RWPE1 (cell line): ENCODE measurements around the gene PLXNC1.

Experiments used
- CTCF ChIA-PET: fragments of 350-600 bp; sonication (Branson Sonifier 250); formaldehyde crosslinking; extraction: SDS; loops from one replicate; lab custom pipeline; 2021; lab: Yijun Ruan, JAX
- POLR2A ChIA-PET: fragments of 400-600 bp; formaldehyde crosslinking; extraction: SDS; loops from one replicate; lab custom pipeline; 2020; ENCODE audit warnings: antibody characterized with exemption; ENCODE audit not compliant: low non-redundant PET; lab: Yijun Ruan, JAX
- DNase-seq: peaks from one replicate; pipeline ENCODE4 v3.0.0; 2012; ENCODE audit warnings: low spot score
- H3K27ac ChIP-seq: fragments of 450-650 bp; 2 replicates; pipeline ENCODE4 v1.5.1; 2017
- TF ChIP-seq, protein P1 (sequence below): fragments of 450-650 bp; conservative IDR thresholded peaks from 2 replicates; pipeline ENCODE4 v1.5.1; 2017; ENCODE audit warnings: low read depth, mild to moderate bottlenecking

Gene PLXNC1

DNA sequence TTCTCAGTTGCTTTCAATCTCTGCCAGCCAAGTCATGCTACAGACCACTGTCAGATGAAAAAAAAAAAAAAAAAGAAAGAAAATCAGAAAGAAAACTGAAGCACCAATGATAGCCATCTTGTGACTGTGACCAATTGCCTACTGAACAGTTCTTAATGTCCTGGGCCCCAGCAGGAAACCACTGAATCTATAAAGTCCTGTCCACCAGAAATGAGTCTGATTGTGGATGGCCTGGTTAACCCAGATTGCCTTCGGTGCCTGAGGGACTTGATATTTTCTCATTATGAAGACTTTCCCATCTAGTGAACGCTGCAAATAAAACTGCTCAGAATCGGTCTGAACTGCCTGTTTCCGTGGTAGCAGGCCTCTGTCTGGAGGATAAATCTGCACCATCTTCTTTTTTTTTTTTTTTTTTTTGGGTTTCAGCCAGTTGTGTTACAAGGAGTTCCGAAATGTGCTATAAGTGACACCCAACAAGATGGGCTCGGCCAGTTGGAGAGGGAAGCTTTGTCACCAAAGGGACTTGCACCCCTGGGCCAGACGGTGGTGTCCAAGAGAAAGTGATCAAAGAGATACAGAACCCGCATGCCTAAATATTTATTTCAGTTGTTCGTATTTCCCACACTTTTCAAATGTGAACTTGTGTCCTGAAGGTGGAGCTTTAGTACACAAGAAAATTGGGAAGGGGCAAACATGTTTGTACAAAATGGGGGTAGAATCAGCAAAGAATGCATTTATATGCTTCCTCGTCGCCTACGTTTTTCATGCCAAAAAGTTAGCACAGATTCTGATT is 3.0 kb upstream of the PLXNC1 start:
- POLR2A ChIA-PET, result no interaction called here
- TF ChIP-seq, protein P1, sequence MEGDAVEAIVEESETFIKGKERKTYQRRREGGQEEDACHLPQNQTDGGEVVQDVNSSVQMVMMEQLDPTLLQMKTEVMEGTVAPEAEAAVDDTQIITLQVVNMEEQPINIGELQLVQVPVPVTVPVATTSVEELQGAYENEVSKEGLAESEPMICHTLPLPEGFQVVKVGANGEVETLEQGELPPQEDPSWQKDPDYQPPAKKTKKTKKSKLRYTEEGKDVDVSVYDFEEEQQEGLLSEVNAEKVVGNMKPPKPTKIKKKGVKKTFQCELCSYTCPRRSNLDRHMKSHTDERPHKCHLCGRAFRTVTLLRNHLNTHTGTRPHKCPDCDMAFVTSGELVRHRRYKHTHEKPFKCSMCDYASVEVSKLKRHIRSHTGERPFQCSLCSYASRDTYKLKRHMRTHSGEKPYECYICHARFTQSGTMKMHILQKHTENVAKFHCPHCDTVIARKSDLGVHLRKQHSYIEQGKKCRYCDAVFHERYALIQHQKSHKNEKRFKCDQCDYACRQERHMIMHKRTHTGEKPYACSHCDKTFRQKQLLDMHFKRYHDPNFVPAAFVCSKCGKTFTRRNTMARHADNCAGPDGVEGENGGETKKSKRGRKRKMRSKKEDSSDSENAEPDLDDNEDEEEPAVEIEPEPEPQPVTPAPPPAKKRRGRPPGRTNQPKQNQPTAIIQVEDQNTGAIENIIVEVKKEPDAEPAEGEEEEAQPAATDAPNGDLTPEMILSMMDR, result 0 out of 2 replicates have a peak, but pooled peaks have one; percentile 10
- no peak for DNase-seq
- CTCF ChIA-PET, result interaction anchor here (0.6 to 1.0 kb wide), 2 partner anchors 20 to 395 kb away, joined by 3 to 8 read pairs; no protein-coding TSS in a partner anchor
- no peak overlapping the region for H3K27ac ChIP-seq

DNA sequence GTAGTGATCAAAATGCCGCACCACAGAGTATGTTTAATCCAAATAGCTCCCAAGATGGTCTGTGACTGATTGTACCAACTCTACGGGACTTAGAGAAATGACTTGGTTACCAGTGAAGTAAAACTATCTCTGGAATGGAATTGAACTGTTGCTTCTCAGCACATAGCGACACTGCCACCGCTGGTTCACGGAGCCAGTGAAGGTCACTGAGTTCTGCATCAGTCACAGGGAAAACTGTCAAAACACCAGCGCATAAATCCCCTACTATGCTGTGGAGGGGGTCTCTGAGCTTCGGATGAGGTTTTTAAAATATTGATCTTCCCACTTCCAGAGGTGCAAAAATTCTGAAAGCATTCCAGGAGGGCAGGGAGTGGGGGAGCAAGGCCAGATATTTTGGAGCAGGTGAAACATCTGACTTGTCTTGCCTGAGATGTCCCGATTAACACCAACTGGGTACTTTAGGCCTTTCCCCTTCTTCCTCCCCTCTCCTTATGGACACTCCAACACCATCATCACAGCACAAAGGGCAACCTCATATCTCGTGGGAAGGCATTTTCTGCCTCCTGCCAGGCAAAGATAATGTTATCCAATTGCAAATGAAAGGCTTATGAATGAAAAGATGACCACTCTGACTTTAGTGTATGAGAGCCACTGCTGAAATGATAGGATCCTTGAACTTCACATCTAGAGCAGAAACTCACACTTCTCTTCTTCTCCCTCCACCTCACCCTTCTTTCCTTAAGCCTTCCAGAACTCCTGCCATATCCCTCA is 2.0 kb upstream of the PLXNC1 start:
- TF ChIP-seq, protein P1, result no peak
- ChIA-PET POLR2A (no interaction called here), CTCF (interaction anchor here (0.6 to 1.0 kb wide), 3 partner anchors 21 to 394 kb away, joined by 3 to 8 read pairs (median 4); no protein-coding TSS in a partner anchor)
- DNase-seq, result no peak
- no peak overlapping the region for H3K27ac ChIP-seq

DNA sequence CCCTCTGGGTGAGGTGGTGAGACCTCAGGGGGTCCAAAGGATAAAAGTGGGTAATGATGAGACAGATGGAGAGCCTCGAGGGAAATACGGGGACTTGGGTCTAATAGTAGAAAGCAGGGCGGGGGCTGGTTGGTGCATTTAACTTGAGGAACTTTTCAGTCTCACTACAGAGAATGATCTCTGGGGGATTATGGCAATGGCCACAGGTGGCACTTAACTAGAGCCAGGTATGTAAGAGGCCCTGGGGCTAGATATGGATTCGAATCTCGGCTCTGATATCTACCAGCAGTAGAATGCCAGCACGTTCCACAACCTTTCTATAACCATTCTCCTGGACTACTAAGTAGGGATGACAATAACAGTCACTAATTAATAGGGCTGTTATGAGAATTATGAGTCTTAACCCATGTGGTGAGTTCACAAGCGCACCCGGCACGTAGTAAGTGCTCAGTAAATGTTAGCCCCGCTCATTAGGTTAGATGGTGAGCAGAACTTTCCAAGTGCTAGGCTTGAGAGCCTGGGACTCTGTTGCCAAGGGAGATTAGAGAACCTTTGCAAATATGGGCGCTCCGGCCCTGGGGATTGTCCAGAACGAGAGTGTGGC is 888 bp upstream of the PLXNC1 start:
- CTCF ChIA-PET, result interaction anchor here (0.6 kb wide), 1 partner anchor 522 kb away, joined by 3 read pairs; no protein-coding TSS in a partner anchor
- TF ChIP-seq, protein P1, result no peak
- no peak for DNase-seq
- POLR2A ChIA-PET, result no interaction called here
- H3K27ac ChIP-seq, result no peak overlapping the region

DNA sequence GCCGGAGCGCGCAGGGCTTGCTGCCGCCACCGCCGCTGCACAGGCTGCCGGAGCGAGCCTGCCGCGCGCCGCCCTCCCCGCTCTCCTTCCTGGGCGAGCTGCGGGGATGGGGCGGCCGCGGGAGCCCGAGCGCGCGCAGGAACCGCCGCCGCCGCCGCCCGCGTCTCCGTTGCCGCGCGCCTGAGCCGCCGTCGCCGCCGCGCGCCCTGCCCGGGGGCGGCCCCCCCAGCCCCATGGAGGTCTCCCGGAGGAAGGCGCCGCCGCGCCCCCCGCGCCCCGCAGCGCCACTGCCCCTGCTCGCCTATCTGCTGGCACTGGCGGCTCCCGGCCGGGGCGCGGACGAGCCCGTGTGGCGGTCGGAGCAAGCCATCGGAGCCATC is 352 bp downstream of the PLXNC1 start:
- POLR2A ChIA-PET, result no interaction called here
- peak; percentile 37 for DNase-seq
- TF ChIP-seq, protein P1, result no peak
- CTCF ChIA-PET, result interaction anchor here (0.7 to 1.0 kb wide), 2 partner anchors 18 to 139 kb away, joined by 3 read pairs; no protein-coding TSS in a partner anchor
- no peak overlapping the region for H3K27ac ChIP-seq

DNA sequence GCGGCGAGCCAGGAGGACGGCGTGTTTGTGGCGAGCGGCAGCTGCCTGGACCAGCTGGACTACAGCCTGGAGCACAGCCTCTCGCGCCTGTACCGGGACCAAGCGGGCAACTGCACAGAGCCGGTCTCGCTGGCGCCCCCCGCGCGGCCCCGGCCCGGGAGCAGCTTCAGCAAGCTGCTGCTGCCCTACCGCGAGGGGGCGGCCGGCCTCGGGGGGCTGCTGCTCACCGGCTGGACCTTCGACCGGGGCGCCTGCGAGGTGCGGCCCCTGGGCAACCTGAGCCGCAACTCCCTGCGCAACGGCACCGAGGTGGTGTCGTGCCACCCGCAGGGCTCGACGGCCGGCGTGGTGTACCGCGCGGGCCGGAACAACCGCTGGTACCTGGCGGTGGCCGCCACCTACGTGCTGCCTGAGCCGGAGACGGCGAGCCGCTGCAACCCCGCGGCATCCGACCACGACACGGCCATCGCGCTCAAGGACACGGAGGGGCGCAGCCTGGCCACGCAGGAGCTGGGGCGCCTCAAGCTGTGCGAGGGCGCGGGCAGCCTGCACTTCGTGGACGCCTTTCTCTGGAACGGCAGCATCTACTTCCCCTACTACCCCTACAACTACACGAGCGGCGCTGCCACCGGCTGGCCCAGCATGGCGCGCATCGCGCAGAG is 873 bp downstream of the PLXNC1 start:
- TF ChIP-seq, protein P1, result no peak
- ChIA-PET POLR2A (no interaction called here), CTCF (interaction anchor here (0.7 to 1.0 kb wide), 2 partner anchors 17 to 138 kb away, joined by 3 read pairs; no protein-coding TSS in a partner anchor)
- H3K27ac ChIP-seq, result no peak overlapping the region
- DNase-seq, result no peak
